ENCODE measurements around the gene KCNK2.

The KCNK2 gene

GRCh38 chr1:215279682-215280081 is 197.1 kb downstream of the KCNK2 start:
- H3K27ac ChIP-seq (ENCODE audit: poor library complexity, severe bottlenecking): no peak overlapping the region
- no peaks in the 10 kb centered on the region for H3K27me3 ChIP-seq (ENCODE audit: insufficient read depth, poor library complexity, severe bottlenecking)
- no peak overlapping the region for H3K4me3 ChIP-seq (ENCODE audit: severe bottlenecking)
- DNase-seq (ENCODE audit: low spot score) (no peak), ATAC-seq (ENCODE audit: low read depth) (no peak)
- no peaks in the 10 kb centered on the region for H3K36me3 ChIP-seq (ENCODE audit: low read depth)
- no peak for TF ChIP-seq CTCF (IDR thresholded peaks at IDR 0.05; ENCODE audit: poor library complexity, severe bottlenecking)
- H3K4me1 ChIP-seq (ENCODE audit: insufficient read depth, poor library complexity, severe bottlenecking): peaks cover 10% of the 10 kb centered on the region
- no peaks in the 10 kb centered on the region for H3K9me3 ChIP-seq (ENCODE audit: severe bottlenecking)

GRCh38 chr1:215282557-215282956 is 200.0 kb downstream of the KCNK2 start:
- Histone ChIP-seq H3K27me3 (ENCODE audit: insufficient read depth, poor library complexity, severe bottlenecking) (no peaks in the 10 kb centered on the region), H3K4me1 (ENCODE audit: insufficient read depth, poor library complexity, severe bottlenecking) (peaks cover 8% of the 10 kb centered on the region), H3K36me3 (ENCODE audit: low read depth) (no peaks in the 10 kb centered on the region), H3K4me3 (ENCODE audit: severe bottlenecking) (no peak overlapping the region), H3K27ac (ENCODE audit: poor library complexity, severe bottlenecking) (peak overlapping the region; percentile 70), H3K9me3 (ENCODE audit: severe bottlenecking) (no peaks in the 10 kb centered on the region)
- DNase-seq (ENCODE audit: low spot score): no peak
- TF ChIP-seq CTCF (IDR thresholded peaks at IDR 0.05; ENCODE audit: poor library complexity, severe bottlenecking): no peak
- peak; percentile 86 for ATAC-seq (ENCODE audit: low read depth)

GRCh38 chr1:215285013-215285800 is 202.7 kb downstream of the KCNK2 start:
- Histone ChIP-seq H3K27me3 (ENCODE audit: insufficient read depth, poor library complexity, severe bottlenecking) (no peaks in the 10 kb centered on the region), H3K27ac (ENCODE audit: poor library complexity, severe bottlenecking) (no peak overlapping the region), H3K36me3 (ENCODE audit: low read depth) (no peaks in the 10 kb centered on the region), H3K4me1 (ENCODE audit: insufficient read depth, poor library complexity, severe bottlenecking) (peaks cover 8% of the 10 kb centered on the region), H3K9me3 (ENCODE audit: severe bottlenecking) (no peaks in the 10 kb centered on the region), H3K4me3 (ENCODE audit: severe bottlenecking) (no peak overlapping the region)
- TF ChIP-seq CTCF (IDR thresholded peaks at IDR 0.05; ENCODE audit: poor library complexity, severe bottlenecking): no peak
- DNase-seq (ENCODE audit: low spot score): no peak
- ATAC-seq (ENCODE audit: low read depth): no peak
